Gastrocnemius medialis (tissue), 4 donors: ENCODE results near the gene ZFAND6.

Source experiments
- POLR2A ChIP-seq, 2 donors: fragments of 450-650 bp; IDR thresholded peaks; one replicate each; pipeline ENCODE4 v1.6.1; 2017; ENCODE audit warnings: antibody characterized with exemption in 2 of 2, mild to moderate bottlenecking in 2 of 2, moderate library complexity in 2 of 2
- TF ChIP-seq, protein P1 (sequence below), 5 experiments: fragments of 450-650 bp in 3 of 5; fragments of 200-600 bp in 2 of 5; sonication (generic) in 2 of 5; IDR thresholded peaks in 4 of 5; conservative IDR thresholded peaks in 1 of 5; 1 replicate in 4 of 5; 2 replicates in 1 of 5; pipeline ENCODE4 v1.5.1; 2016 to 2019; ENCODE audit warnings: antibody characterized with exemption in 5 of 5, mild to moderate bottlenecking in 3 of 5, moderate library complexity in 3 of 5

DNA sequence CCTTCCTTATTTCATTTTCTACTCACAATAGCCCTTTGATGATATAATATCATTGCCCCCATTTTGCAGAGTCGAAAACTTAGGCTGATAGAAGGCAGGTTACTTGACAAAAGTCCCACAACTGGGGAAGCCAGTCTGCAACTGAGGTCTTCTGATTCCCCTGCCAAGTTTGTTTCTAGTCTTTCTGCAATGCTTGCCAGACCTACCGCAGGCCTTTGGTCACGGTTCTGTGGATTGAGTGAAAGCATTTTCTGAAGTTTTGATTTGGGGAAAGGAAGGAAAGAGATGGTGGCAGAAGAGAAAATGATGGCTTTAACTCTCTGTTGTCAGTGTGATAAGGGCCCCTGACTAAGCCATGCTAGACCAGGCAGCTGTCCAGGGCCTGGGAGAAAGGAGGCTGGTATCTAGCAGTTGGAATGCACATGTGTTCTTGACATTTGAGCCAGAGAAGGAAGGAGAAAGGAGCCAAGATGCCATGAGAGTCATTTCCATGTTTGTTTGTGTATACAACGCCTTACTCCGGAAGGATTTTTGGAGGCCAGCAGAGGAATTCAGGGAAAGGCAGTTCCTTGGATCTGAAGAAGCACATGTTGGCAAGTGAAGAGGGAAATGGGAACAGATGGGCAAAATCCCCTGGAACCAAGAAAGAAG is 123.3 kb downstream of the ZFAND6 start:
- TF ChIP-seq, protein P1, sequence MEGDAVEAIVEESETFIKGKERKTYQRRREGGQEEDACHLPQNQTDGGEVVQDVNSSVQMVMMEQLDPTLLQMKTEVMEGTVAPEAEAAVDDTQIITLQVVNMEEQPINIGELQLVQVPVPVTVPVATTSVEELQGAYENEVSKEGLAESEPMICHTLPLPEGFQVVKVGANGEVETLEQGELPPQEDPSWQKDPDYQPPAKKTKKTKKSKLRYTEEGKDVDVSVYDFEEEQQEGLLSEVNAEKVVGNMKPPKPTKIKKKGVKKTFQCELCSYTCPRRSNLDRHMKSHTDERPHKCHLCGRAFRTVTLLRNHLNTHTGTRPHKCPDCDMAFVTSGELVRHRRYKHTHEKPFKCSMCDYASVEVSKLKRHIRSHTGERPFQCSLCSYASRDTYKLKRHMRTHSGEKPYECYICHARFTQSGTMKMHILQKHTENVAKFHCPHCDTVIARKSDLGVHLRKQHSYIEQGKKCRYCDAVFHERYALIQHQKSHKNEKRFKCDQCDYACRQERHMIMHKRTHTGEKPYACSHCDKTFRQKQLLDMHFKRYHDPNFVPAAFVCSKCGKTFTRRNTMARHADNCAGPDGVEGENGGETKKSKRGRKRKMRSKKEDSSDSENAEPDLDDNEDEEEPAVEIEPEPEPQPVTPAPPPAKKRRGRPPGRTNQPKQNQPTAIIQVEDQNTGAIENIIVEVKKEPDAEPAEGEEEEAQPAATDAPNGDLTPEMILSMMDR (IDR thresholded peaks at IDR 0.05 in 4 of 5, conservative IDR thresholded peaks at IDR 0.05 in 1 of 5), result no peak
- TF ChIP-seq POLR2A (IDR thresholded peaks at IDR 0.05), result no peak
